ENCODE measurements around the gene NPAS2. TPM values are rescaled to one million over a fixed set of nuclear protein-coding genes. Genes with fewer than 3 reads are reported as not detected.

Gene NPAS2
- total RNA-seq, 1 donor from 2014 or later: 39.4 TPM

GRCh38 chr2:100974712-100975520 lies 155.0 kb downstream of the NPAS2 start:
- Histone ChIP-seq H3K27me3 (no peaks in the 10 kb centered on the region), H4K20me1 (ENCODE audit: low read depth) (no peaks in the 10 kb centered on the region), H3F3A (ENCODE audit: low read depth) (no peaks in the 10 kb centered on the region), H2AFZ (replicated peaks) (no peak overlapping the region), H3K4me3 (no peak overlapping the region), H3K9me3 (ENCODE audit: low read depth) (no peaks in the 10 kb centered on the region), H3K4me1 (no peaks in the 10 kb centered on the region), H3K27ac (no peak overlapping the region), H3K4me2 (no peak overlapping the region), H3K36me3 (no peaks in the 10 kb centered on the region), H3K9ac (no peak overlapping the region), H3K79me2 (ENCODE audit: low read depth) (no peaks in the 10 kb centered on the region)
- DNase-seq (ENCODE audit: low spot score): no peak
- Mint-ChIP-seq H3K4me1 (peaks cover 15% of the 10 kb centered on the region), H3K4me3 (no peak overlapping the region), H3K27ac (no peak overlapping the region), H3K27me3 (ENCODE audit: insufficient read depth, low read depth) (peaks cover 10% of the 10 kb centered on the region), H3K36me3 (no peaks in the 10 kb centered on the region), H3K9me3 (no peaks in the 10 kb centered on the region)
- TF ChIP-seq CTCF (IDR thresholded peaks at IDR 0.05) (no peak), EZH2 (IDR thresholded peaks at IDR 0.05) (no peak), EZH2phosphoT487 (IDR thresholded peaks at IDR 0.05) (no peak)

GRCh38 chr2:100975521-100975785 lies 155.5 kb downstream of the NPAS2 start:
- Mint-ChIP-seq H3K4me1 (peaks cover 15% of the 10 kb centered on the region), H3K36me3 (no peaks in the 10 kb centered on the region), H3K27me3 (ENCODE audit: insufficient read depth, low read depth) (peaks cover 10% of the 10 kb centered on the region), H3K4me3 (no peak overlapping the region), H3K9me3 (no peaks in the 10 kb centered on the region), H3K27ac (no peak overlapping the region)
- no peak overlapping the region for H2AFZ ChIP-seq (replicated peaks)
- TF ChIP-seq EZH2 (IDR thresholded peaks at IDR 0.05): no peak
- TF ChIP-seq CTCF (IDR thresholded peaks at IDR 0.05): no peak
- no peak for TF ChIP-seq EZH2phosphoT487 (IDR thresholded peaks at IDR 0.05)
- H3K9ac ChIP-seq: no peak overlapping the region
- H3K4me3 ChIP-seq: no peak overlapping the region
- peaks cover 1% of the 10 kb centered on the region for H3F3A ChIP-seq (ENCODE audit: low read depth)
- H3K27me3 ChIP-seq: no peaks in the 10 kb centered on the region
- H3K9me3 ChIP-seq (ENCODE audit: low read depth): no peaks in the 10 kb centered on the region
- no peaks in the 10 kb centered on the region for H4K20me1 ChIP-seq (ENCODE audit: low read depth)
- no peak overlapping the region for H3K27ac ChIP-seq
- DNase-seq (ENCODE audit: low spot score): no peak
- no peaks in the 10 kb centered on the region for H3K36me3 ChIP-seq
- no peak overlapping the region for H3K4me2 ChIP-seq
- H3K4me1 ChIP-seq: peaks cover under 1% of the 10 kb centered on the region
- H3K79me2 ChIP-seq (ENCODE audit: low read depth): no peaks in the 10 kb centered on the region

- Mint-ChIP-seq H3K4me3 (no peak overlapping the region), H3K9me3 (no peaks in the 10 kb centered on the region), H3K27me3 (ENCODE audit: insufficient read depth, low read depth) (peaks cover 10% of the 10 kb centered on the region), H3K27ac (no peak overlapping the region), H3K4me1 (peaks cover 19% of the 10 kb centered on the region), H3K36me3 (no peaks in the 10 kb centered on the region)
- Histone ChIP-seq H2AFZ (replicated peaks) (no peak overlapping the region), H3K4me3 (no peak overlapping the region), H3F3A (ENCODE audit: low read depth) (peaks cover 7% of the 10 kb centered on the region), H3K4me1 (peaks cover 6% of the 10 kb centered on the region), H3K36me3 (no peaks in the 10 kb centered on the region), H3K79me2 (ENCODE audit: low read depth) (no peaks in the 10 kb centered on the region), H3K9ac (no peak overlapping the region), H3K27ac (no peak overlapping the region), H4K20me1 (ENCODE audit: low read depth) (no peaks in the 10 kb centered on the region), H3K9me3 (ENCODE audit: low read depth) (no peaks in the 10 kb centered on the region), H3K27me3 (no peaks in the 10 kb centered on the region), H3K4me2 (no peak overlapping the region)
- no peak for DNase-seq (ENCODE audit: low spot score)
- no peak for TF ChIP-seq EZH2phosphoT487 (IDR thresholded peaks at IDR 0.05)
- no peak for TF ChIP-seq EZH2 (IDR thresholded peaks at IDR 0.05)
- TF ChIP-seq CTCF (IDR thresholded peaks at IDR 0.05): no peak
Measured at GRCh38 chr2:100976061-100976460, 156.1 kb downstream of the NPAS2 start.
